SJCRH30 (cell line): ENCODE data around the gene KRI1. TPM values are rescaled to one million over a fixed set of nuclear protein-coding genes. Genes with fewer than 3 reads are reported as not detected.

Experiments
- DNase-seq, 2 experiments: peaks; one replicate each; pipeline ENCODE4 v3.0.0-alpha.2; 2015 to 2020
- H3K27ac ChIP-seq: fragments of 250-450 bp; sonication (Bioruptor Pico); 2 replicates; pipeline ENCODE4 v1.5.1; 2020; ENCODE audit warnings: mild to moderate bottlenecking, moderate library complexity
- H3K27me3 ChIP-seq: fragments of 250-450 bp; sonication (Bioruptor Pico); 2 replicates; pipeline ENCODE4 v1.5.1; 2020; ENCODE audit warnings: mild to moderate bottlenecking, moderate library complexity
- H3K36me3 ChIP-seq: fragments of 250-450 bp; sonication (Bioruptor Pico); 2 replicates; pipeline ENCODE4 v1.5.1; 2020; ENCODE audit warnings: mild to moderate bottlenecking, moderate library complexity
- H3K4me1 ChIP-seq: fragments of 250-450 bp; sonication (Bioruptor Pico); 2 replicates; pipeline ENCODE4 v1.5.1; 2020; ENCODE audit warnings: mild to moderate bottlenecking, moderate library complexity
- H3K4me3 ChIP-seq: fragments of 250-450 bp; sonication (Bioruptor Pico); 2 replicates; pipeline ENCODE4 v1.5.1; 2020; ENCODE audit warnings: mild to moderate bottlenecking, moderate library complexity
- H3K9me3 ChIP-seq: fragments of 250-450 bp; sonication (Bioruptor Pico); replicated peaks from 2 replicates; pipeline ENCODE4 v1.5.1; 2020; ENCODE audit warnings: mild to moderate bottlenecking, moderate library complexity
- total RNA-seq: library from RNA; depleted of rRNA; stranded (reverse); fragments of >200 nt; shearing (Covaris generic); gene quantifications from 2 replicates; pipeline ENCODE4 v1.2.3, GENCODE V29; 2014; rRNA removed

Gene KRI1
- total RNA-seq, result 20.0 and 25.5 TPM in 2 replicates

GRCh38 chr19:10565567-10566407, at the start of gene KRI1:
TSS of gene KRI1 (minus strand) at chr19:10566010. CDS start at chr19:10565999, 11 bp downstream.
- Histone ChIP-seq H3K4me1 (peaks cover 15% of the 10 kb centered on the region), H3K27me3 (no peaks in the 10 kb centered on the region), H3K4me3 (peak within 1 kb of the TSS; percentile 87), H3K9me3 (no peaks in the 10 kb centered on the region), H3K27ac (peak within 1 kb of the TSS; percentile 65), H3K36me3 (peaks cover 9% of the 10 kb centered on the region)
- peak; percentile 98 to 99 for DNase-seq

GRCh38 chr19:10612499-10613119, 46.8 kb upstream of the KRI1 start:
- no peak for DNase-seq
- Histone ChIP-seq H3K27me3 (no peaks in the 10 kb centered on the region), H3K27ac (no peak overlapping the region), H3K4me1 (no peaks in the 10 kb centered on the region; the same call in 1 of the 2 replicates), H3K4me3 (no peak overlapping the region), H3K36me3 (no peaks in the 10 kb centered on the region), H3K9me3 (no peaks in the 10 kb centered on the region)

- DNase-seq, result no peak
- Histone ChIP-seq H3K4me3 (no peak overlapping the region), H3K36me3 (no peaks in the 10 kb centered on the region), H3K9me3 (no peaks in the 10 kb centered on the region), H3K4me1 (no peaks in the 10 kb centered on the region; the same call in 1 of the 2 replicates), H3K27ac (no peak overlapping the region), H3K27me3 (no peaks in the 10 kb centered on the region)
Measured at GRCh38 chr19:10611907-10612306, 46.1 kb upstream of the KRI1 start.

- DNase-seq, result no peak
- Histone ChIP-seq H3K9me3 (no peaks in the 10 kb centered on the region), H3K4me1 (peaks cover 9% of the 10 kb centered on the region), H3K27ac (no peak overlapping the region), H3K27me3 (no peaks in the 10 kb centered on the region), H3K36me3 (no peaks in the 10 kb centered on the region), H3K4me3 (no peak overlapping the region)
Measured at GRCh38 chr19:10604460-10604980, 38.7 kb upstream of the KRI1 start.

- Histone ChIP-seq H3K27me3 (no peaks in the 10 kb centered on the region), H3K9me3 (no peaks in the 10 kb centered on the region), H3K4me1 (peaks cover 9% of the 10 kb centered on the region), H3K4me3 (no peak overlapping the region), H3K27ac (no peak overlapping the region), H3K36me3 (no peaks in the 10 kb centered on the region)
- no peak for DNase-seq
Measured at GRCh38 chr19:10603873-10604459, 38.2 kb upstream of the KRI1 start.

GRCh38 chr19:10603084-10603872, 37.5 kb upstream of the KRI1 start:
- peak; percentile 31 to 32 for DNase-seq
- H3K4me3 ChIP-seq, result peak overlapping the region; percentile 99
- peak overlapping the region; percentile 64 for H3K27ac ChIP-seq
- peaks cover 9% of the 10 kb centered on the region for H3K4me1 ChIP-seq
- H3K9me3 ChIP-seq, result no peaks in the 10 kb centered on the region
- H3K27me3 ChIP-seq, result no peaks in the 10 kb centered on the region
- H3K36me3 ChIP-seq, result no peaks in the 10 kb centered on the region

- DNase-seq, result peak; percentile 75 to 84
Measured at GRCh38 chr19:10602330-10603083, 36.7 kb upstream of the KRI1 start.

GRCh38 chr19:10601999-10602329, 36.2 kb upstream of the KRI1 start:
- Histone ChIP-seq H3K4me3 (peak overlapping the region; percentile 99), H3K27ac (no peak overlapping the region), H3K9me3 (no peaks in the 10 kb centered on the region), H3K4me1 (peaks cover 9% of the 10 kb centered on the region), H3K36me3 (no peaks in the 10 kb centered on the region), H3K27me3 (no peaks in the 10 kb centered on the region)
- DNase-seq, result no peak

More at GRCh38 chr19:10602330-10603083, 36.7 kb upstream of the KRI1 start:
- peaks cover 9% of the 10 kb centered on the region for H3K4me1 ChIP-seq
- H3K27me3 ChIP-seq, result no peaks in the 10 kb centered on the region
- no peaks in the 10 kb centered on the region for H3K9me3 ChIP-seq
- H3K27ac ChIP-seq, result peak overlapping the region; percentile 64
- no peaks in the 10 kb centered on the region for H3K36me3 ChIP-seq
- H3K4me3 ChIP-seq, result peak overlapping the region; percentile 99

- H3K27me3 ChIP-seq, result no peaks in the 10 kb centered on the region
- no peaks in the 10 kb centered on the region for H3K36me3 ChIP-seq
- no peaks in the 10 kb centered on the region for H3K9me3 ChIP-seq
- DNase-seq, result no peak
- H3K4me1 ChIP-seq, result peaks cover 9% of the 10 kb centered on the region
- no peak overlapping the region for H3K4me3 ChIP-seq
- no peak overlapping the region for H3K27ac ChIP-seq
Measured at GRCh38 chr19:10600149-10600548, 34.3 kb upstream of the KRI1 start.

GRCh38 chr19:10593820-10594637, 28.2 kb upstream of the KRI1 start:
- DNase-seq, result peak; percentile 37 to 56
- Histone ChIP-seq H3K4me3 (no peak overlapping the region), H3K27ac (no peak overlapping the region), H3K27me3 (no peaks in the 10 kb centered on the region; the same call in 1 of the 2 replicates), H3K36me3 (no peaks in the 10 kb centered on the region), H3K9me3 (no peaks in the 10 kb centered on the region), H3K4me1 (peaks cover 6% of the 10 kb centered on the region; the same call in 1 of the 2 replicates)

- H3K4me1 ChIP-seq, result peaks cover 6% of the 10 kb centered on the region; the same call in 1 of the 2 replicates
- H3K27ac ChIP-seq, result no peak overlapping the region
- no peaks in the 10 kb centered on the region for H3K9me3 ChIP-seq
- no peaks in the 10 kb centered on the region; the same call in 1 of the 2 replicates for H3K27me3 ChIP-seq
- no peak for DNase-seq
- H3K36me3 ChIP-seq, result no peaks in the 10 kb centered on the region
- H3K4me3 ChIP-seq, result no peak overlapping the region
Measured at GRCh38 chr19:10593148-10593547, 27.3 kb upstream of the KRI1 start.

GRCh38 chr19:10587839-10588150, 22.0 kb upstream of the KRI1 start:
- Histone ChIP-seq H3K9me3 (no peaks in the 10 kb centered on the region), H3K27me3 (no peaks in the 10 kb centered on the region), H3K4me3 (no peak overlapping the region), H3K27ac (no peak overlapping the region), H3K4me1 (peaks cover 2% of the 10 kb centered on the region; the same call in 1 of the 2 replicates), H3K36me3 (no peaks in the 10 kb centered on the region)
- no peak for DNase-seq
